ENCODE measurements around the gene ISG15.
"Not testable (repeated sequence)": the region's sequence is repeated elsewhere in the genome, so short reads cannot be mapped to it uniquely, and the experiment has no call there.

ISG15 gene

DNA sequence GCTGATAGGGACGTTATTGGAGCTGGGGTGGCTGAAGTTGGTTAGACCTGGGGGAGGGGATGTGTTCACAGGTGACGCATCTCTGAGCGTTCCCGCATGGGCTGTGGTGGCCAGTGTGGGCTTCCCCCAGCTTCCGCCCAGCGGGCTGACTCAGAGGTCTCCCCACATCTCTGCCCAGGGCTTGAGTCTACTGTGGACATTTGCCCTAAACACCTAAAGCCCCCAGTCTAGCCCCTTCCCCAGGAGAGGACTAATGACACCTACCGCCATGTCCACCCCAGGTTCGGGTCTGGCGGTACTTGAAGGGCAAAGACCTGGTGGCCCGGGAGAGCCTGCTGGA, 8.6 kb downstream of the ISG15 start:
- H3K36me3 ChIP-seq (ENCODE audit: control insufficient read depth, insufficient read depth, low read length) = no peaks in the 10 kb centered on the region
- no peak for DNase-seq
- no peaks in the 10 kb centered on the region for H3K9me3 ChIP-seq (ENCODE audit: control insufficient read depth, low read length)
- no peaks in the 10 kb centered on the region for H3K27me3 ChIP-seq (replicated peaks; ENCODE audit: control insufficient read depth, insufficient read depth, low read length, poor library complexity, severe bottlenecking)
- H3K4me1 ChIP-seq (ENCODE audit: control insufficient read depth, insufficient read depth, low read length, poor library complexity, severe bottlenecking) = peaks cover 19% of the 10 kb centered on the region
- no peak overlapping the region for H3K27ac ChIP-seq (ENCODE audit: insufficient read depth, low read length, poor library complexity, severe bottlenecking)
- H3K4me3 ChIP-seq (ENCODE audit: insufficient read depth, low read depth, low read length, poor library complexity, severe bottlenecking) = no peak overlapping the region

DNA sequence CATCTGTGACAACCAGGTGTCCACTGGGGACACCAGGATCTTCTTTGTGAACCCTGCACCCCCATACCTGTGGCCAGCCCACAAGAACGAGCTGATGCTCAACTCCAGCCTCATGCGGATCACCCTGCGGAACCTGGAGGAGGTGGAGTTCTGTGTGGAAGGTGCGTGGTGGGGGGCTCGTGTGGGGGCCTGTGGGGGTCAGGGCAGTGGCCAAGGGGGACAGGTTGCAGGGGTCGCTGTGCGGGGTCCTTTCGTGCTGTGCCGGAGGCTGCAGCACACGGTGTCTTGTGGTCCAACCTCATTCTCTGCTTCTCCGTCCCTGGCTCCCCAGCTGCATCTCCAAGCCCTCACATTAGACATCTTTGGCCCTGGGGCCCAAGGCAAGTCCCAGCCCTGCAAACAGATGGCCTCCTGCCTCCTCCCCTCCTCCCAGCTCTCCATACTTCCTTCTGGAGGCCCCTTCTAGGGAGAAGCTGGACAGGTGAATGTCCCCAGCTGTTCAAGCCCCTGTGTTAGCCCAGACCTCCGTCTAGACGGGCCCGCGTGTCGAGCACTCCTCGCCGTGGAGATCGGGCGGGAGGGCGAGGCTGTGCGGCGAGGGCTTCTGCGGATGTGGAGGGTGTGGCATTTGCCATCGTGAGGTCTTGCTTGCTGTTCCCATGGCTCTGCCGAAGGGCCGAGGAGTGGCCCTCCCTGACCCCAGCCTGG, 9.2 kb downstream of the ISG15 start:
- no peak overlapping the region for H3K4me3 ChIP-seq (ENCODE audit: insufficient read depth, low read depth, low read length, poor library complexity, severe bottlenecking)
- H3K27ac ChIP-seq (ENCODE audit: insufficient read depth, low read length, poor library complexity, severe bottlenecking) = no peak overlapping the region
- H3K27me3 ChIP-seq (replicated peaks; ENCODE audit: control insufficient read depth, insufficient read depth, low read length, poor library complexity, severe bottlenecking) = no peaks in the 10 kb centered on the region
- peaks cover 19% of the 10 kb centered on the region for H3K4me1 ChIP-seq (ENCODE audit: control insufficient read depth, insufficient read depth, low read length, poor library complexity, severe bottlenecking)
- no peaks in the 10 kb centered on the region for H3K36me3 ChIP-seq (ENCODE audit: control insufficient read depth, insufficient read depth, low read length)
- H3K9me3 ChIP-seq (ENCODE audit: control insufficient read depth, low read length) = no peaks in the 10 kb centered on the region
- DNase-seq = no peak

DNA sequence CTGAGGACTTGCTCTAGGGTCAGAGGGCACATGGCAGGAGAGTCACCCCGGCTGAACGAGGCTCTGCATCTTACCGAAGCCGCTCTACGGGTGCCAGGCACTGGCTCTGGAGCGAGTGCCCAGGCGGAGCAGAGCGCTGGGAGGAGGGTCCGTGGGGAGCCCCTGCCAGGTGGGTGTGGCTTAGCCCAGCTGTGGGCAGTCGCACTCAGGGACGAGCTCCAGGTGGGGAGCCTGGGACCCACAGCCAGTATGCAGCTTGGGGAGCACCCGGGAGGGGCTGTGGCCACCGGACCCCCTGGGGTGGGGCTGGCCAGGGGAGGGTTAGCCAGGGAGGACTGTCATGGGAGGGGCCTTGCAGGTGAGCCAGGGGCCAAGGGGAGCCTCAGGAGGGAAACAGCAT, 10.4 kb downstream of the ISG15 start:
- no peaks in the 10 kb centered on the region for H3K27me3 ChIP-seq (replicated peaks; ENCODE audit: control insufficient read depth, insufficient read depth, low read length, poor library complexity, severe bottlenecking)
- peaks cover 19% of the 10 kb centered on the region for H3K4me1 ChIP-seq (ENCODE audit: control insufficient read depth, insufficient read depth, low read length, poor library complexity, severe bottlenecking)
- H3K36me3 ChIP-seq (ENCODE audit: control insufficient read depth, insufficient read depth, low read length) = no peaks in the 10 kb centered on the region
- DNase-seq = no peak
- H3K4me3 ChIP-seq (ENCODE audit: insufficient read depth, low read depth, low read length, poor library complexity, severe bottlenecking) = no peak overlapping the region
- H3K27ac ChIP-seq (ENCODE audit: insufficient read depth, low read length, poor library complexity, severe bottlenecking) = no peak overlapping the region
- no peaks in the 10 kb centered on the region for H3K9me3 ChIP-seq (ENCODE audit: control insufficient read depth, low read length)

DNA sequence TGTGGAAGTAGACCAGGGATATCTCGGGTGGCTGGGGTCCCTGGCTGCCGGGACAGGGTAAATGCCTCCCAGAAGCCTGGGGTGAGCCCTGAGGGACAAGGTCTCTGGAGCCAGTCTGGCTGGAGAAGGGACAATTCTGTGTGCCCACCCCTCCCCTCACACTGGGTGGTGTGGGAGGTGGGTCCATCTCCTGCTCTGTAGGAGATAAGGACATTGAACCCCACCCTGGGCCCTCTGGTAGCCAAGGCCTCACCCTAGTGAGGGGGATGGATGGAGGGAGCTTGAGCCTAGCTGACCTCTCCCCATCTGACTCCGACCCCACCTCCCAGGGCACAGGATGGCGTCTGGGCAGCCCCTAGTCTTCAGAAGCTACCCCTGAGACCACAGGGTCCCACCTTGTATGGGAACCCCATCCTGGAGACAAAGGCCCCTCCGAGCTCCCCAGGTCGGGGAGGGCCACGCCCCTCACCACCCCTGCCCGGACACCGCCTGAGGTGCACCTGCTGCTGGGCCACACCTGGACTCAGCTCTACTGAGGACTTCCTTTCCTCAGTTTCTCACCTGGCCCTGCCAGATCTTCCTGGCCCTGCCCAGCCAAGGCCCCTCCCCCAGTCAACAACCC, 11.0 kb downstream of the ISG15 start:
- H3K4me1 ChIP-seq (ENCODE audit: control insufficient read depth, insufficient read depth, low read length, poor library complexity, severe bottlenecking) = peaks cover 15% of the 10 kb centered on the region
- no peaks in the 10 kb centered on the region for H3K9me3 ChIP-seq (ENCODE audit: control insufficient read depth, low read length)
- H3K27me3 ChIP-seq (replicated peaks; ENCODE audit: control insufficient read depth, insufficient read depth, low read length, poor library complexity, severe bottlenecking) = no peaks in the 10 kb centered on the region
- DNase-seq = no peak
- H3K4me3 ChIP-seq (ENCODE audit: insufficient read depth, low read depth, low read length, poor library complexity, severe bottlenecking) = no peak overlapping the region
- no peaks in the 10 kb centered on the region for H3K36me3 ChIP-seq (ENCODE audit: control insufficient read depth, insufficient read depth, low read length)
- H3K27ac ChIP-seq (ENCODE audit: insufficient read depth, low read length, poor library complexity, severe bottlenecking) = no peak overlapping the region

DNA sequence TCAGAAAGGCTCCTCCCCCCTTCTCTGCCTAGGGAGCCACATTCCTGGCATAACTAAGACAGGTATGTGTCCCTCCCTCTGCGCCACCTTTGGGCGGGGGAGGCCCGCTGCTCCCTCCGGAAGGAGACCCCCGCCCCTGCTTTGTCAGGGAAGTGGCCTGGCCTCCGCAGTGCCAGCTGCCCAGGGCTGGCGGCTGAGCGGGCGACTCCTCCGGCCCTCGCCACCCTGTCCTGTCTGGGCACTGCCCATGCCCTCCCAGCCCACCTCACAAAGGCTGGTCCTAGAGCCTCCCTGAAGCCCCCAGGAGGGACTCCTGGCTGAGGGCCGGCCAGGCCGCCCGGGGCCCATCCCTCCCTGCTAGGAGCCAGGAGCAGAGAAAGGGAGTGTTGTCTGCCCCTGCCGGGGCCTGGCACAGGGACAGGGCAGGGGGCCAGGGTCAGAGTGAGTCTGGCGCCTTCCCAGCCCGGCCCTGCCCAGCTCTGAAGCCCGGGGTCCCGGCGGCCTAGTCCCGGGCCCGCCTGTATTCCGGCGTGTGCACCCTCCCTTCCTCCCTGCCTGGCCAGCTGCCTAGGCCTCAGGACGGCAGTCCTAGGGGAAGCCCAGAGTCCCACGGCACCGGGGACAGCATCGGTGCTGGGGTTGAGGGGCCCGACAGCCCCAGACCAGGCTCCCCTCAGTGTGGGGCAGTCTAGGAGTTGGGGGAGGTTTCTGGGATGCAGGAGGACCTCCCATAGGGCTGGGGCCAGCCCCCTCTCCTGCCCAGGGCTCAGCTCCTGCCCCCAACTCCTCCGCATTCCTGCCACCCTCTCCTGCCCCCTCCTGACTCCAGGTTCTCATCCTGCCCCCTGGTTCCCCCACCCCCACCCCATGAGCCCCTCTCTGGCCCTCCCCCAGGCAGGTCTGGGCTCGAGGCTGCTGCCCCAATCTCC, 11.7 kb downstream of the ISG15 start:
- no peak for DNase-seq
- H3K27ac ChIP-seq (ENCODE audit: insufficient read depth, low read length, poor library complexity, severe bottlenecking) = no peak overlapping the region

GRCh38 chr1:1025730-1026129, 12.4 kb downstream of the ISG15 start:
- Histone ChIP-seq H3K4me1 (ENCODE audit: control insufficient read depth, insufficient read depth, low read length, poor library complexity, severe bottlenecking) (peaks cover 9% of the 10 kb centered on the region), H3K9me3 (ENCODE audit: control insufficient read depth, low read length) (no peaks in the 10 kb centered on the region), H3K27me3 (replicated peaks; ENCODE audit: control insufficient read depth, insufficient read depth, low read length, poor library complexity, severe bottlenecking) (no peaks in the 10 kb centered on the region), H3K4me3 (ENCODE audit: insufficient read depth, low read depth, low read length, poor library complexity, severe bottlenecking) (no peak overlapping the region), H3K36me3 (ENCODE audit: control insufficient read depth, insufficient read depth, low read length) (no peaks in the 10 kb centered on the region), H3K27ac (ENCODE audit: insufficient read depth, low read length, poor library complexity, severe bottlenecking) (no peak overlapping the region)
- DNase-seq = no peak

More for the DNA sequence above, 11.7 kb downstream of the ISG15 start:
- Histone ChIP-seq H3K4me1 (ENCODE audit: control insufficient read depth, insufficient read depth, low read length, poor library complexity, severe bottlenecking) (peaks cover 15% of the 10 kb centered on the region), H3K36me3 (ENCODE audit: control insufficient read depth, insufficient read depth, low read length) (no peaks in the 10 kb centered on the region), H3K9me3 (ENCODE audit: control insufficient read depth, low read length) (no peaks in the 10 kb centered on the region), H3K27me3 (replicated peaks; ENCODE audit: control insufficient read depth, insufficient read depth, low read length, poor library complexity, severe bottlenecking) (no peaks in the 10 kb centered on the region), H3K4me3 (ENCODE audit: insufficient read depth, low read depth, low read length, poor library complexity, severe bottlenecking) (no peak overlapping the region)

GRCh38 chr1:1026599-1027413, 13.5 kb downstream of the ISG15 start:
- no peak overlapping the region for H3K27ac ChIP-seq (ENCODE audit: insufficient read depth, low read length, poor library complexity, severe bottlenecking)
- no peak for DNase-seq
- no peaks in the 10 kb centered on the region for H3K36me3 ChIP-seq (ENCODE audit: control insufficient read depth, insufficient read depth, low read length)
- no peaks in the 10 kb centered on the region for H3K9me3 ChIP-seq (ENCODE audit: control insufficient read depth, low read length)
- H3K27me3 ChIP-seq (replicated peaks; ENCODE audit: control insufficient read depth, insufficient read depth, low read length, poor library complexity, severe bottlenecking) = peaks cover 4% of the 10 kb centered on the region
- no peak overlapping the region for H3K4me3 ChIP-seq (ENCODE audit: insufficient read depth, low read depth, low read length, poor library complexity, severe bottlenecking)
- peaks cover 5% of the 10 kb centered on the region for H3K4me1 ChIP-seq (ENCODE audit: control insufficient read depth, insufficient read depth, low read length, poor library complexity, severe bottlenecking)

DNA sequence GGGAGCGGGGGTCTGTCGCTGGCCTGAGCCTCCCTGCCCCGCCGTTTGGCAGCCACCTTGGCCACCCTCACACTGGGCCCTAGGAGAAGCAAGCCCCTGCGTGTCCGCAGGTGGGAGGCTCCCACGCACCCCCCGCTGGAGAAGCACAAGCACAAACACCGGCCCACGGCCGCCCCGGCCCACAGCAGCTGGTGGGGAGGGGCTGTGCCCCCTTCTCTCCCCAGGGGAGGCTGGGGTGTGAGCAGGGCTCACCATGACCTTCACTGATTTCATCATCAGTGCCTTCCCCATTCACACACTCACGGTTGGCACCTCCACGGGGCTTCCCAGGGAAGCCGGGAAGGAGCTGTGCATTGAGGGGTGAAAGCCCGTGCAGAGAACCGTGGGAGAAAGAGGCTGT, 14.5 kb downstream of the ISG15 start:
- Histone ChIP-seq H3K27ac (ENCODE audit: insufficient read depth, low read length, poor library complexity, severe bottlenecking) (no peak overlapping the region), H3K27me3 (replicated peaks; ENCODE audit: control insufficient read depth, insufficient read depth, low read length, poor library complexity, severe bottlenecking) (peaks cover 14% of the 10 kb centered on the region), H3K4me3 (ENCODE audit: insufficient read depth, low read depth, low read length, poor library complexity, severe bottlenecking) (no peak overlapping the region), H3K4me1 (ENCODE audit: control insufficient read depth, insufficient read depth, low read length, poor library complexity, severe bottlenecking) (peaks cover 5% of the 10 kb centered on the region), H3K36me3 (ENCODE audit: control insufficient read depth, insufficient read depth, low read length) (no peaks in the 10 kb centered on the region), H3K9me3 (ENCODE audit: control insufficient read depth, low read length) (no peaks in the 10 kb centered on the region)
- no peak for DNase-seq

DNA sequence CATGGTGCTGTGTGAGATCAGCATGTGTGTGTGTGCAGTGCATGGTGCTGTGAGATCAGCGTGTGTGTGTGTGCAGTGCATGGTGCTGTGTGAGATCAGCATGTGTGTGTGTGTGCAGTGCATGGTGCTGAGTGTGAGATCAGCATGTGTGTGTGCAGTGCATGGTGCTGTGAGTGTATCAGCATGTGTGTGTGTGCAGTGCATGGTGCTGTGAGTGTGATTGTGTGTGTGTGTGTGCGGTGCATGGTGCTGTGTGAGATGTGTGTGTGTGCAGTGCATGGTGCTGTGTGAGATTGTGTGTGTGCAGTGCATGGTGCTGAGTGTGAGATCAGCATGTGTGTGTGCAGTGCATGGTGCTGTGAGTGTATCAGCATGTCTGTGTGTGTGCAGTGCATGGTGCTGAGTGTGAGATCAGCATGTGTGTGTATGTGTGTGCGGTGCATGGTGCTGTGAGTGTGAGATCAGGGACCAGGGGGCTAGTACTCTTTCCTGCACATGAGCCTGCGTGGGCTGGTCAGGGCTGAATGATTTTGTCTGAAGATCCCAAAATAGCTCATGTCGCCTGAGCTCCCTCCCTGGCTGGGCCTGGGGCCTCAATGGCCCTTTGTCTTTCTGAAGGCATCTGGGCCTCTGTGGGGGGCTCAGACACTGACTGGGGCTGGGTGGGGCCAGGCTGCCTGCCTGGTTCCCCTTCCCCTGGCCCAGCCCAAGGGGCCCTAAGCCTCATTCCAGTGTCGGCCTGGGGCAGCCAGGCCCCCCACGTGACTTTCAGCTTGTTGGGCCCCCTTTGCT, 17.8 kb downstream of the ISG15 start:
- not testable (repeated sequence) for H3K36me3 ChIP-seq (ENCODE audit: control insufficient read depth, insufficient read depth, low read length); DNase-seq; H3K4me3 ChIP-seq (ENCODE audit: insufficient read depth, low read depth, low read length, poor library complexity, severe bottlenecking); H3K9me3 ChIP-seq (ENCODE audit: control insufficient read depth, low read length); H3K27ac ChIP-seq (ENCODE audit: insufficient read depth, low read length, poor library complexity, severe bottlenecking)
- H3K4me1 ChIP-seq (ENCODE audit: control insufficient read depth, insufficient read depth, low read length, poor library complexity, severe bottlenecking) = peaks cover 14% of the 10 kb centered on the region
- H3K27me3 ChIP-seq (replicated peaks; ENCODE audit: control insufficient read depth, insufficient read depth, low read length, poor library complexity, severe bottlenecking) = peaks cover 40% of the 10 kb centered on the region

Data from effector memory CD4-positive, alpha-beta T cell (primary cell).